Trophoblast cell (in vitro differentiated cells and primary cell): ENCODE data around the gene PLA2G10.
"Not testable (repeated sequence)": the region's sequence is repeated elsewhere in the genome, so short reads cannot be mapped to it uniquely, and the experiment has no call there.

Experiments
- DNase-seq, 2 donors: peaks; one replicate each; pipeline ENCODE4 v3.0.0-alpha.2; 2016
- H2AFZ ChIP-seq: 2 replicates; pipeline ENCODE4 v1.6.1; 2013; ENCODE audit warnings: low read length, moderate library complexity, mild to moderate bottlenecking; ENCODE audit not compliant: insufficient read depth, poor library complexity
- H2AK5ac ChIP-seq: 2 replicates; pipeline ENCODE4 v1.6.1; 2013; ENCODE audit warnings: mild to moderate bottlenecking, low read length
- H2BK120ac ChIP-seq: 2 replicates; pipeline ENCODE4 v1.6.1; 2013; ENCODE audit warnings: low read length, mild to moderate bottlenecking, moderate library complexity; ENCODE audit not compliant: insufficient read depth, poor library complexity
- H2BK12ac ChIP-seq: 2 replicates; pipeline ENCODE4 v1.6.1; 2013; ENCODE audit warnings: mild to moderate bottlenecking, low read length, moderate library complexity
- H2BK5ac ChIP-seq: 2 replicates; pipeline ENCODE4 v1.6.1; 2013; ENCODE audit warnings: low read length, low read depth, moderate library complexity, mild to moderate bottlenecking; ENCODE audit not compliant: poor library complexity
- H3K14ac ChIP-seq: 2 replicates; pipeline ENCODE4 v1.6.1; 2013; ENCODE audit warnings: mild to moderate bottlenecking, low read length
- H3K18ac ChIP-seq: 2 replicates; pipeline ENCODE4 v1.6.1; 2013; ENCODE audit warnings: mild to moderate bottlenecking, low read length
- H3K23ac ChIP-seq: 2 replicates; pipeline ENCODE4 v1.6.1; 2013; ENCODE audit warnings: low read length
- H3K27ac ChIP-seq: 2 replicates; pipeline ENCODE4 v1.5.1; 2013; ENCODE audit warnings: low read depth, mild to moderate bottlenecking, inconsistent platforms, low read length, moderate library complexity
- H3K27me3 ChIP-seq: 2 replicates; pipeline ENCODE4 v1.6.1; 2013; ENCODE audit warnings: inconsistent platforms, mild to moderate bottlenecking, low read length, moderate library complexity; ENCODE audit not compliant: insufficient read depth
- H3K36me3 ChIP-seq, 2 experiments: 1 replicate in 1 of 2; 2 replicates in 1 of 2; pipeline ENCODE4 v1.6.1; 2013; ENCODE audit warnings: low read length in 2 of 2, mild to moderate bottlenecking in 2 of 2, moderate library complexity in 1 of 2; ENCODE audit not compliant: insufficient read depth in 2 of 2, control insufficient read depth in 1 of 2
- H3K4ac ChIP-seq: 2 replicates; pipeline ENCODE4 v1.6.1; 2013; ENCODE audit warnings: low read depth, mild to moderate bottlenecking, low read length, moderate library complexity
- H3K4me1 ChIP-seq, 2 experiments: 1 replicate in 1 of 2; 2 replicates in 1 of 2; pipeline ENCODE4 v1.6.1; 2013; ENCODE audit warnings: low read length in 2 of 2, mild to moderate bottlenecking in 2 of 2, moderate library complexity in 1 of 2; ENCODE audit not compliant: insufficient read depth in 2 of 2, control insufficient read depth in 1 of 2
- H3K4me2 ChIP-seq: 2 replicates; pipeline ENCODE4 v1.6.1; 2013; ENCODE audit warnings: inconsistent platforms, mild to moderate bottlenecking, low read length, moderate library complexity
- H3K4me3 ChIP-seq: 2 replicates; pipeline ENCODE4 v1.5.1; 2013; ENCODE audit warnings: mild to moderate bottlenecking, low read depth, low read length, inconsistent platforms
- H3K79me1 ChIP-seq: one replicate; pipeline ENCODE4 v1.6.1; 2013; ENCODE audit warnings: low read length
- H3K79me2 ChIP-seq: 2 replicates; pipeline ENCODE4 v1.6.1; 2013; ENCODE audit warnings: low read length, mild to moderate bottlenecking; ENCODE audit not compliant: control insufficient read depth, insufficient read depth, poor library complexity
- H3K9ac ChIP-seq: 2 replicates; pipeline ENCODE4 v1.6.1; 2013; ENCODE audit warnings: mild to moderate bottlenecking, low read length
- H3K9me3 ChIP-seq: 2 replicates; pipeline ENCODE4 v1.6.1; 2013; ENCODE audit warnings: low read depth, mild to moderate bottlenecking, control low read depth, inconsistent platforms, low read length; ENCODE audit not compliant: insufficient read depth
- H4K12ac ChIP-seq: 2 replicates; pipeline ENCODE4 v1.6.1; 2013; ENCODE audit warnings: low read depth, mild to moderate bottlenecking, low read length, moderate library complexity
- H4K8ac ChIP-seq: 2 replicates; pipeline ENCODE4 v1.6.1; 2013; ENCODE audit warnings: low read depth, mild to moderate bottlenecking, low read length, moderate library complexity
- H4K91ac ChIP-seq: one replicate; pipeline ENCODE4 v1.6.1; 2013; ENCODE audit warnings: low read depth, mild to moderate bottlenecking, low read length, moderate library complexity
- WGBS: extraction: QIAGEN DNeasy Blood & Tissue Kit; methylation state at CpG from one replicate; pipeline ENCODE4 v1.1.7; 2013; ENCODE audit warnings: missing lambda C conversion rate; ENCODE audit not compliant: insufficient read length, insufficient coverage; ENCODE audit errors: extremely low coverage; 5-methylcytosine and 5-hydroxymethylcytosine counted together

Gene PLA2G10

DNA sequence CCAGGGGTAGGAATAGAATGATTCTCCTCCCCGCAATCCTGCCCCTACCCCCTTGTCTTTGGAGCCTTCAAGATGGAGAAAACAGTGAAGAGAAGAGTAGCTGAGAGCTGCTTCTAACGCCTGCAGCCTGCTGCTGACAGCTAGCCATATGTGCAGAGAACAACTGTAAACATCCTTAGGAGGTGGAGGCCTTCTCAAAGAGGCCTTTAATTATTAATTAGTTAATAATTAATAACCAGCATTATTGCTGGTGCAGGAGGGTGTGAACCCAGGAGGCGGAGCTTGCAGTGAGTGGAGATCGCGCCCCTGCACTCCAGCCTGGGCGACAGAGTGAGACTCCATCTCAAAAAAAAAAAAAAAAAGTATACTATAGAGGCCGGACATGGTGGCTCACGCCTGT, 52.9 kb downstream of the PLA2G10 start:
- Histone ChIP-seq H3K4me3 (no peak overlapping the region), H3K23ac (no peak overlapping the region), H2BK120ac (no peak overlapping the region), H2BK5ac (no peak overlapping the region), H3K9ac (no peak overlapping the region), H3K27ac (no peak overlapping the region), H3K36me3 (peaks cover 26 to 33% of the 10 kb centered on the region in 2 experiments), H3K4me1 (no peaks in the 10 kb centered on the region), H2BK12ac (no peak overlapping the region), H4K12ac (no peak overlapping the region), H3K14ac (no peak overlapping the region), H3K27me3 (no peaks in the 10 kb centered on the region), H2AK5ac (no peak overlapping the region), H3K79me2 (peaks cover 9% of the 10 kb centered on the region), H3K9me3 (no peaks in the 10 kb centered on the region), H4K91ac (no peak overlapping the region), H3K4ac (peak overlapping the region; percentile 62), H3K4me2 (no peak overlapping the region), H3K79me1 (no peaks in the 10 kb centered on the region), H3K18ac (no peak overlapping the region), H4K8ac (no peak overlapping the region), H2AFZ (no peak overlapping the region)
- no peak for DNase-seq
- WGBS, result no CpG with 5 or more reads among the region's 8 CpGs

- Histone ChIP-seq H3K4me1 (no peaks in the 10 kb centered on the region), H3K23ac (no peak overlapping the region), H4K8ac (no peak overlapping the region), H3K79me2 (peaks cover 9% of the 10 kb centered on the region), H3K4me2 (no peak overlapping the region), H3K4ac (peak overlapping the region; percentile 70), H3K4me3 (no peak overlapping the region), H3K27ac (no peak overlapping the region), H3K14ac (no peak overlapping the region), H4K91ac (no peak overlapping the region), H3K9ac (no peak overlapping the region), H3K18ac (no peak overlapping the region), H2BK12ac (no peak overlapping the region), H3K27me3 (no peaks in the 10 kb centered on the region), H2AK5ac (no peak overlapping the region), H2BK120ac (no peak overlapping the region), H2BK5ac (no peak overlapping the region), H3K79me1 (no peaks in the 10 kb centered on the region), H3K36me3 (peaks cover 21 to 28% of the 10 kb centered on the region in 2 experiments), H2AFZ (no peak overlapping the region), H4K12ac (no peak overlapping the region), H3K9me3 (no peaks in the 10 kb centered on the region)
- DNase-seq, result no peak
- WGBS, result no CpG with 5 or more reads among the region's 10 CpGs
These were observed 53.6 kb downstream of the PLA2G10 start for GRCh38 chr16:14640538-14640937.

DNA sequence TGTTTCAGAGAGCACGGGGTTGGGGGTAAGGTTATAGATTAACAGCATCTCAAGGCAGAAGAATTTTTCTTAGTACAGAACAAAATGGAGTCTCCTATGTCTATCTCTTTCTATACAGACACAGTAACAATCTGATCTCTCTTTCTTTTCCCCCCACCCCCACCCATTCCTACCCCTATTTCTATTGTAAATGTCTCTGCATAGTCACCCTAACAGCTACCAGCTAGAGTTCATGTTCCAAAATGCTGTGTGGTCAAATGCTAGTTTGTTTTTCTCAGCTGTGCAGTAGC, 57.2 kb downstream of the PLA2G10 start:
- DNase-seq, H2BK5ac ChIP-seq, H4K8ac ChIP-seq, H2AFZ ChIP-seq, H3K4ac ChIP-seq, H4K12ac ChIP-seq, H3K4me2 ChIP-seq, H3K9me3 ChIP-seq, H3K4me3 ChIP-seq, H3K79me1 ChIP-seq, H3K23ac ChIP-seq, H3K14ac ChIP-seq, H3K18ac ChIP-seq, H4K91ac ChIP-seq, H3K9ac ChIP-seq, H3K27ac ChIP-seq, H2BK12ac ChIP-seq, H2BK120ac ChIP-seq, H3K27me3 ChIP-seq, H2AK5ac ChIP-seq, H3K4me1 ChIP-seq: not testable (repeated sequence)
- no CpG with 5 or more reads among the region's 1 CpG for WGBS
- H3K79me2 ChIP-seq, result peaks cover 19% of the 10 kb centered on the region
- peaks cover 12 to 20% of the 10 kb centered on the region in 2 experiments for H3K36me3 ChIP-seq

DNA sequence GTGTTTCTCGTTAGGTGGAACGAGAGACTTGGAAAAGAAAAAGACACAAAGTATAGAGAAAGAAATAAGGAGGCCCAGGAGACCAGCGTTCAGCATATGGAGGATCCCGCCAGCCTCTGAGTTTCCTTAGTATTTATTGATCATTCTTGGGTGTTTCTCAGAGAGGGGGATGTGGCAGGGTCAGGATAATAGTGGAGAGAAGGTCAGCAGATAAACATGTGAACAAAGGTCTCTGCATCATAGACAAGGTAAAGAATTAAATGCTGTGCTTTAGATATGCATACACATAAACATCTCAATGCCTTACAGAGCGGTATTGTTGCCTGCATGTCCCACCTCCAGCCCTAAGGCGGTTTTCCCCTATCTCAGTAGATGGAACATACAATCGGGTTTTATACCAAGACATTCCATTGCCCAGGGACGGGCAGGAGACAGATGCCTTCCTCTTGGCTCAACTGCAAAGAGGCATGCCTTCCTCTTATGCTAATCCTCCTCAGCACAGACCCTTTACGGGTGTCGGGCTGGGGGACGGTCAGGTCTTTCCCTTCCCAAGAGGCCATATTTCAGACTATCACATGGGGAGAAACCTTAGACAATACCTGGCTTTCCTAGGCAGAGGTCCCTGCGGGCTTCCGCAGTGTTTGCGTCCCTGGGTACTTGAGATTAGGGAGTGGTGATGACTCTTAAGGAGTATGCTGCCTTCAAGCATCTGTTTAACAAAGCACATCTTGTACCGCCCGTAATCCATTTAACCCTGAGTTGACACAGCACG, 57.7 kb downstream of the PLA2G10 start:
- Histone ChIP-seq H3K36me3 (peaks cover 12 to 20% of the 10 kb centered on the region in 2 experiments), H3K79me2 (peaks cover 19% of the 10 kb centered on the region)
- not testable (repeated sequence) for H2BK120ac ChIP-seq, H3K18ac ChIP-seq, H3K27ac ChIP-seq, H4K91ac ChIP-seq, H3K14ac ChIP-seq, H3K27me3 ChIP-seq, H2BK12ac ChIP-seq, H3K9ac ChIP-seq, H2BK5ac ChIP-seq, H3K79me1 ChIP-seq, H4K12ac ChIP-seq, H2AK5ac ChIP-seq, H2AFZ ChIP-seq, H3K4me3 ChIP-seq, H3K23ac ChIP-seq, H3K4ac ChIP-seq, H3K9me3 ChIP-seq, H4K8ac ChIP-seq, H3K4me1 ChIP-seq, H3K4me2 ChIP-seq
- DNase-seq, result peak in 1 of 2 donors; percentile 17
- WGBS, result no CpG with 5 or more reads among the region's 17 CpGs
